Common myeloid progenitor, CD34-positive (primary cell): Measurements from ENCODE around the gene TMC4.
"Not testable (repeated sequence)": the region's sequence is repeated elsewhere in the genome, so short reads cannot be mapped to it uniquely, and the experiment has no call there.

Source experiments
- CTCF ChIA-PET: fragments of 350-600 bp; sonication (Branson Sonifier 250); formaldehyde crosslinking; loops from one replicate; lab custom pipeline; 2021; ENCODE audit warnings: antibody characterized with exemption; lab: Charles Lee
- POLR2A ChIA-PET: fragments of 350-600 bp; sonication (Branson Sonifier 250); formaldehyde crosslinking; loops from one replicate; lab custom pipeline; 2021; ENCODE audit warnings: antibody characterized with exemption; lab: Charles Lee
- DNase-seq, 3 donors: peaks; one replicate each; pipeline versions ENCODE4 v3.0.0 to v3.0.0-alpha.2; 2013
- H3K27ac ChIP-seq, 2 experiments: 1 replicate in 1 of 2; 2 replicates in 1 of 2; pipeline ENCODE4 v1.7.0; 2013; ENCODE audit warnings: inconsistent platforms in 2 of 2, low read length in 2 of 2, mild to moderate bottlenecking in 2 of 2, low read depth in 1 of 2, moderate library complexity in 1 of 2; ENCODE audit not compliant: severe bottlenecking in 2 of 2, insufficient read depth in 1 of 2, poor library complexity in 1 of 2
- H3K27me3 ChIP-seq, 5 experiments: replicated peaks in 2 of 5; 1 replicate in 3 of 5; 2 replicates in 2 of 5; pipeline versions ENCODE4 v1.6.1 to v1.7.0; 2013; ENCODE audit warnings: low read length in 4 of 5, mild to moderate bottlenecking in 2 of 5, moderate library complexity in 2 of 5, inconsistent platforms in 1 of 5; ENCODE audit not compliant: insufficient read depth in 5 of 5, control insufficient read depth in 4 of 5
- H3K36me3 ChIP-seq, 4 experiments: 1 replicate in 2 of 4; 2 replicates in 2 of 4; pipeline versions ENCODE4 v1.6.1 to v1.7.0; 2013; ENCODE audit warnings: low read length in 3 of 4, control low read depth in 1 of 4, mild to moderate bottlenecking in 1 of 4; ENCODE audit not compliant: control insufficient read depth in 4 of 4, insufficient read depth in 4 of 4
- H3K4me1 ChIP-seq, 4 experiments: 1 replicate in 3 of 4; 2 replicates in 1 of 4; pipeline versions ENCODE4 v1.6.1 to v1.7.1; 2013; ENCODE audit warnings: low read length in 3 of 4, mild to moderate bottlenecking in 3 of 4, control low read depth in 1 of 4, inconsistent platforms in 1 of 4, moderate library complexity in 1 of 4; ENCODE audit not compliant: control insufficient read depth in 4 of 4, insufficient read depth in 4 of 4; ENCODE audit errors: control extremely low read depth in 1 of 4
- H3K4me3 ChIP-seq, 7 experiments: 1 replicate in 4 of 7; 2 replicates in 3 of 7; pipeline versions ENCODE4 v1.5.1 to v1.7.0; 2013; ENCODE audit warnings: mild to moderate bottlenecking in 7 of 7, low read length in 6 of 7, moderate library complexity in 6 of 7, inconsistent platforms in 2 of 7, low read depth in 2 of 7, control low read depth in 1 of 7; ENCODE audit not compliant: insufficient read depth in 4 of 7, control insufficient read depth in 1 of 7; ENCODE audit errors: extremely low read depth in 1 of 7
- H3K9me3 ChIP-seq, 5 experiments: 1 replicate in 4 of 5; 2 replicates in 1 of 5; pipeline versions ENCODE4 v1.6.1 to v1.7.1; 2013; ENCODE audit warnings: low read length in 4 of 5, mild to moderate bottlenecking in 2 of 5, inconsistent platforms in 1 of 5, low read depth in 1 of 5, moderate library complexity in 1 of 5; ENCODE audit not compliant: control insufficient read depth in 4 of 5, insufficient read depth in 2 of 5; ENCODE audit errors: control extremely low read depth in 1 of 5
- WGBS: methylation state at CpG from one replicate; pipeline ENCODE4 v1.1.5; 2013; ENCODE audit not compliant: insufficient coverage; 5-methylcytosine and 5-hydroxymethylcytosine counted together

The TMC4 gene

DNA sequence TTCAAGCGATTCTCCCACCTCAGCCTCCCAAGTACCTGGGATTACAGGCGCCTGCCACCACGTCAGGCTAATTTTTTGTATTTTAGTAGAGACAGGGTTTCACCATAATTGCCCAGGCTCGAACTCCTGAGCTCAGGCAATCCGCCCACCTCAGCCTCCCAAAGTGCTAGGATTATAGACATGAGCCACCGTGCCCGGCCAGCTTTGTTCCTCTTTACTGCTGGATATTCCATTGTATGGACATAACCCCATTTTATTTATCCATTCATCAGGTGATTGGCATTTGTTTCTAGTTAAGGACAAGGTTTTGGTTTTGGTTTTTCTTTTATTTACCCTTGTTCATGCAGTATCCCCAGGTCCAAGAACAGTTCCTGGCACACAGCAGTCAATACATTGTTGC, 23.6 kb upstream of the TMC4 start:
- Histone ChIP-seq H3K4me3 (no peak overlapping the region), H3K36me3 (peaks cover 3 to 27% (median 21%) of the 10 kb centered on the region in 4 experiments), H3K27ac (no peak overlapping the region), H3K4me1 (peaks cover 3 to 26% (median 20%) of the 10 kb centered on the region in 4 experiments), H3K9me3 (no peaks in the 10 kb centered on the region), H3K27me3 (no peaks in the 10 kb centered on the region)
- DNase-seq: no peak
- CTCF ChIA-PET: interaction anchor here (1.1 to 1.5 kb wide), 3 partner anchors 9 to 11 kb away, joined by 3 to 5 read pairs (median 4); no protein-coding TSS in a partner anchor
- POLR2A ChIA-PET: no interaction called here
- 100% methylated on average over 2 of the region's 7 CpGs for WGBS

DNA sequence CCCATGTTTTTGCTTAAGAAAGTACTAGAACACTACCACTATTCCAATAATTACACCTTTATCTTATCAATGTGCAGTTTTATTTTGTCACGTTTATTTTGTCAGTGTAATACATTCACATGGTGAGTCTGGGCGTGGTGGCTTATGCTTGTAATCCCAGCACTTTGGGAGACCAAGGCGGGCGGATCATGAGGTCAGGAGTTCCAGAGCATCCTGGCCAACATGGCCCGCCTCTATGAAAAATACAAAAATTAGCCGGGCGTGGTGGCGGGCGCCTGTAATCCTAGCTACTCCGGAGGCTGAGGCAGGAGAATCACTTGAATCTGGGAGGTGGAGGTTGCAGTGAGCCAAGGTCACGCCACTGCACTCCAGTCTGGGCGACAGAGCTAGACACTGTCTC, 21.5 kb upstream of the TMC4 start:
- H3K27me3 ChIP-seq, CTCF ChIA-PET, DNase-seq, H3K4me3 ChIP-seq, POLR2A ChIA-PET, H3K27ac ChIP-seq, H3K9me3 ChIP-seq: not testable (repeated sequence)
- 100% methylated on average over 12 of the region's 12 CpGs for WGBS
- H3K4me1 ChIP-seq: peaks cover 0 to 17% (median 14%) of the 10 kb centered on the region in 4 experiments
- peaks cover 3 to 23% (median 16%) of the 10 kb centered on the region in 4 experiments for H3K36me3 ChIP-seq

GRCh38 chr19:54193011-54193410, 20.1 kb upstream of the TMC4 start:
- WGBS: 88% methylated on average over 10 of the region's 11 CpGs
- no peak for DNase-seq
- Histone ChIP-seq H3K4me3 (no peak overlapping the region), H3K27ac (no peak overlapping the region), H3K4me1 (peaks cover 0 to 21% (median 20%) of the 10 kb centered on the region in 4 experiments), H3K9me3 (no peaks in the 10 kb centered on the region), H3K36me3 (peaks cover 3 to 23% (median 16%) of the 10 kb centered on the region in 4 experiments), H3K27me3 (no peaks in the 10 kb centered on the region)
- ChIA-PET CTCF (interaction anchor here (0.7 to 2.7 kb wide), 4 partner anchors 10 to 42 kb away, joined by 4 to 13 read pairs (median 6); no protein-coding TSS in a partner anchor), POLR2A (no interaction called here)

DNA sequence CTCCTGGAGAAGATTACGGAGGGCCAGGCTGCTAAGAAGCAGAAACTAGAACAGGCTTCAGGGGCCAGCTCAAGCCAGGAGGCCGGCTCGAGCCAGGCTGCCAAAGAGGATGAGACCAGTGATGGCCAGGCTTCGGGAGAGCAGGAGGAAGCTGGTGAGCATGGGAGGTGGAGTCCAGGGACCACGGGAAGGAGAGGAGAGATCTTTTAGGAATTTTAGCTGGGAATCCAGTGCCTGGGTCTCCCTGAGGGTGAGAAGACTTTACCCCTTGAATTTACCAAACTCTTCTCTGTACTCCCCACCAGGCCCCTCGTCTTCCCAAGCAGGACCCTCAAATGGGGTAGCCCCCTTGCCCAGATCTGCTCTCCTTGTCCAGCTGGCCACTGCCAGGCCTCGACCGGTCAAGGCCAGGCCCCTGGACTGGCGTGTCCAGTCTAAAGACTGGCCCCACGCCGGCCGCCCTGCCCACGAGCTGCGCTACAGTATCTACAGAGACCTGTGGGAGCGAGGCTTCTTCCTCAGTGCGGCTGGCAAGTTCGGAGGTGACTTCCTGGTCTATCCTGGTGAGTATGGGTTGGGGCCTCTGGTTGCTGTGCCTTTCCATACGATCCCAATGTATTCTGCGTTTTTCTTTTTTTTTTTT, 19.0 kb upstream of the TMC4 start:
- ChIA-PET CTCF (interaction anchor here (0.7 to 2.7 kb wide), 5 partner anchors 11 to 74 kb away, joined by 3 to 13 read pairs (median 4); no protein-coding TSS in a partner anchor), POLR2A (interaction anchor here (0.8 to 6.0 kb wide), 5 partner anchors 8 to 18 kb away, joined by 3 to 95 read pairs (median 5); partner anchors contain the start of gene RPS9)
- 70% methylated on average over 17 of the region's 19 CpGs for WGBS

GRCh38 chr19:54191011-54191810, 18.3 kb upstream of the TMC4 start, which contains the start of gene TSEN34:
TSEN34 (plus strand) TSS chr19:54191308; CDS start chr19:54191365, 57 bp downstream.
- H3K27me3 ChIP-seq: no peaks in the 10 kb centered on the region
- peak within 1 kb of the TSS; percentile 96 to 98 for H3K27ac ChIP-seq
- peaks cover 6 to 34% (median 22%) of the 10 kb centered on the region in 4 experiments for H3K36me3 ChIP-seq
- ChIA-PET CTCF (interaction anchor here (1.3 to 2.7 kb wide), 4 partner anchors 11 to 75 kb away, joined by 3 to 13 read pairs (median 6); no protein-coding TSS in a partner anchor), POLR2A (interaction anchor here (0.8 to 6.0 kb wide), 5 partner anchors 9 to 19 kb away, joined by 3 to 95 read pairs (median 5); partner anchors contain the start of gene RPS9)
- DNase-seq: peak in 2 of 3 donors; percentile 88 to 92
- peak within 1 kb of the TSS; percentile 67 to 94 (median 81) for H3K4me3 ChIP-seq
- H3K9me3 ChIP-seq: no peaks in the 10 kb centered on the region
- WGBS: 0% methylated on average over 58 of the region's 77 CpGs
- H3K4me1 ChIP-seq: peaks cover 4 to 37% (median 32%) of the 10 kb centered on the region in 4 experiments

More for the DNA sequence above, 19.0 kb upstream of the TMC4 start:
- Histone ChIP-seq H3K9me3 (no peaks in the 10 kb centered on the region), H3K36me3 (peaks cover 3 to 27% (median 15%) of the 10 kb centered on the region in 4 experiments), H3K27ac (peak overlapping the region; percentile 96 to 98), H3K27me3 (no peaks in the 10 kb centered on the region), H3K4me3 (peak overlapping the region; percentile 67 to 94 (median 81)), H3K4me1 (peaks cover 4 to 32% (median 30%) of the 10 kb centered on the region in 4 experiments)
- DNase-seq: no peak

DNA sequence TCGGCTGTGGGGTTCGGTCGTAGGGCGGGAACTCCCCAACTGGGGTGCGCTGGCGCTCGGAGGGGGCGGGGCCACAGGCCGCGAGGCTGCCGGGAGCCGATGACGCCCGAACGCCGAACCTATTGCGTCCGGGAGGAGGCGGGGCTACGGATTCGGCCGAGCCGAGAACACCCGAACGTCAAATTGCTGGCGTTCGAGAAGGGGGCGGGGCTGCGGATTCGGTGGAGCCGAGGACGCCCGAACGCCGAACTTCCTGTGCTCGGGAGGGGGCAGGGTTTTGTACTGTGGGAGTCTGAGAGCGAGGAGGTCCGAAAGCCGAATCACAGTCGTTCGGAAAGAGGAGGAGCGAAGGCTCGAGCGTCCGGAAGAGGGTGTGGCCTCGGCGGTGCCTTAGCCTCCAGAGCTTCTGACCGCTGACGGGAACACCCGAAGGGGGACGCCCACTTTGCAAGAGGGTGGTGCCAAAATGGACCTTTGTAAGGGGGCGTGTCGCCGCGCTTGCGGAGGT, 17.6 kb upstream of the TMC4 start:
- ChIA-PET POLR2A (interaction anchor here (0.7 to 6.0 kb wide), 4 partner anchors 10 to 36 kb away, joined by 3 to 95 read pairs (median 16); partner anchors contain the start of gene RPS9), CTCF (interaction anchor here (1.7 to 2.7 kb wide), 3 partner anchors 12 to 19 kb away, joined by 4 to 13 read pairs (median 9); no protein-coding TSS in a partner anchor)
- Histone ChIP-seq H3K27me3 (no peaks in the 10 kb centered on the region), H3K4me3 (peak overlapping the region; percentile 67 to 94 (median 81)), H3K36me3 (peaks cover 7 to 34% (median 24%) of the 10 kb centered on the region in 4 experiments), H3K9me3 (no peaks in the 10 kb centered on the region), H3K27ac (peak overlapping the region; percentile 96 to 98), H3K4me1 (peaks cover 4 to 37% (median 32%) of the 10 kb centered on the region in 4 experiments)
- WGBS: 0% methylated on average over 53 of the region's 56 CpGs
- DNase-seq: peak; percentile 99 to 100 (median 100)
